Inferior parietal cortex (tissue), 1 donor: ENCODE measurements around the gene RAB28.
A peak's percentile ranks its signal among the peaks of the same experiment; 100 is the strongest.

Experiments used
- DNase-seq: peaks from one replicate; pipeline ENCODE4 v3.0.0-alpha.2; 2016; ENCODE audit errors: extremely low spot score

RAB28 gene

GRCh38 chr4:13509442-13509841, 25.3 kb upstream of the RAB28 start:
- DNase-seq = no peak

DNA sequence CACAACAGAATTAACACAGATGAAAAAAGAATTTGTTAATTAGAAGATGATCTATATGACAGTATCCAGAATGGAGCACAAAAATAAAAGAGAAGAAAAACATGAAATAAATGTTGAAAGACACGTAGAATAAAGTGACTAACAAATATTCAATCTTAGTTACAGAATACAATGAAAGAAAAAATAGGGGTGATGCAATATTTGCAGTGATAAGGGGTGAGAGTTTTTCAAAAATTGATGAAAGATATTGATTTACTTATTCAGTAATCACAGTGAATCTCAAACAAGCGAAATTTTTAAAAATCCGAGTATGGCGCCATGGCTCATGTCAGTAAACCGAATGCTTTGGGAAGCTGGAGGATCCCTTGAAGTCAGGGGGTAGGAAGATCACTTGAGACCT, 20.2 kb upstream of the RAB28 start:
- DNase-seq = no peak

- no peak for DNase-seq
Measured at GRCh38 chr4:13498469-13498868, 14.3 kb upstream of the RAB28 start.

- no peak for DNase-seq
Measured at GRCh38 chr4:13496605-13497004, 12.5 kb upstream of the RAB28 start.

- DNase-seq = no peak
Measured at GRCh38 chr4:13495753-13496152, 11.6 kb upstream of the RAB28 start.

DNA sequence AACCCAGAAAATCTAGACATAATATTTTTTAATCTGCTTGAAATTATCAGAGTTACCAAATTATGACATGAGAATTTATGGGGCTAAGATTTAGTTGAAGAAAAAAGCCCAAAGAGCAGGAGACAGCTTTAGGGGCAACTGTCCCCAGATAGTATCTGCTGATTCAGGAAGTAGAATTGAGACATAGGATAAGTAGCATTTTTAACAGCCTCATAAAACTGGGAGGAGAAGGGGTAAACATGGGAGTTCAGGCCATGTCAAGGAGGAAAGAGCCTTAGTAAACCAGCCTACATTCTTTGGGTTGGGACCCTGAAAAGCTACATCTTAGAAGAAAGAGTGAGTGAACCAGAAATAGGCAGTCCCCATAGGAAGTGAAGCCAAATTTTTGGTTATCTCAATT, 9.7 kb upstream of the RAB28 start:
- no peak for DNase-seq

- no peak for DNase-seq
Measured at GRCh38 chr4:13492747-13493146, 8.6 kb upstream of the RAB28 start.

DNA sequence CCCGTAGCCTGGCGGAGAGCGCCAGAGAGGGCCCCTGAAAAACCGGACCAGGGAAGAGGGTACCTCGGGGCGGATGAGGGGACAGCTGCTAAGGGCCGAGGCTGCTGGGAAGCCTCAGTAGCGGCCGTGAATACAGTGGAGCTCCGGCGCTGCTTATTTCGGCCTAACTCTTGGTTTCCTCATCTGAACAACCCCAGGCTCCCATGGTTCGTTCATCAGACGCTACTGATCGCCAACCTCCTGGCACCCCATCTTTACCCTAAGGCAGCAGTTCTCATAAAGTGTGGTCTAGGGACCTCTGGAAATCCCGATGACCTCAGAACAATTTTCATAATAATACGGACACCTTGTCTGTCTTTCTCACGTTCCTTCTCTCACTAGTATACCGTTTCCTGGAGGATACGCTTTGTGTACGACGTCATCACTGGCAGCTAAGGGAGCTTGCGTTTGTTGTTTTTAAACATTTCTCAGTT, 645 bp upstream of the RAB28 start:
- no peak for DNase-seq

- no peak for DNase-seq
Measured at GRCh38 chr4:13483768-13484121, 395 bp downstream of the RAB28 start.

GRCh38 chr4:13483136-13483767, 888 bp downstream of the RAB28 start:
- DNase-seq = peak; percentile 41

DNA sequence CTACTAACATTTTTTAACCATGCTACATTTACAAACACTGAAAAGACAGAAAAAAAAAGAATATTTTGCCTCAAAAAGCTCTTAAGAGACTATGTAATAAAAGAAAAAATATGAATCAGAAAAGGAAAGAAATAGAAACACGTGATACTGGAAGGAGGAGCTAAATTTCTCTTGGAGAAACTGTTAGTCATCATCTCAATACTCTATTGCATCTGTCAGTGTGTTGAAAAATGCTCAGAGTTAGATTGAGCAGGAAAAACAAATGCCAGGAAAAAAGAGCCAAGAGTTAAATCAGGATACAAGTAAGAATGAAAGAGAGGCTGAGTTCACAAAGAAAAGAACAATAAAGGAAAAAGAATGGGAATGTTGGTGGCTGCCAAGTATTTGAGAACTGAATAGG, 2.6 kb downstream of the RAB28 start:
- DNase-seq = no peak

DNA sequence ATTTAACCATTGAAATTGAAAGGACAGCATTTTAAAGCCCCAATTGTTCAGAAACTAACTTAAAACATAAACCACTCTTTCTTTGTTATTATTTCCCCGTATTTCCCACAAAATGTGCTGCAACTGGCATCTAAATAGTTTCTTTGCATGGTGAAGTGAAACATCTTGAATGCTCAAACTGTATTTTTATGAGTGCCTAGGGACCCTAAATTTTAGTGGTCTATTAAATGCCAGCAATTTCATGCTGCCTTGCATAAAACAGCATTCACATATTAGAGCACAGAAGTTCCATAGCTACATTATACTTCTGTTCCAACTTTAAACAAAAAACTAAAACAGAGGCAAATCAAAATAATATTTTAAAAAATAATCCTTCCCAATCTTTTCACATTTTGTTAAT, 5.4 kb downstream of the RAB28 start:
- DNase-seq = no peak

GRCh38 chr4:13478131-13478530, 6.0 kb downstream of the RAB28 start:
- DNase-seq = no peak

GRCh38 chr4:13476915-13477314, 7.2 kb downstream of the RAB28 start:
- DNase-seq = no peak

GRCh38 chr4:13476152-13476551, 8.0 kb downstream of the RAB28 start:
- DNase-seq = no peak

- no peak for DNase-seq
Measured at GRCh38 chr4:13471400-13471799, 12.7 kb downstream of the RAB28 start.

DNA sequence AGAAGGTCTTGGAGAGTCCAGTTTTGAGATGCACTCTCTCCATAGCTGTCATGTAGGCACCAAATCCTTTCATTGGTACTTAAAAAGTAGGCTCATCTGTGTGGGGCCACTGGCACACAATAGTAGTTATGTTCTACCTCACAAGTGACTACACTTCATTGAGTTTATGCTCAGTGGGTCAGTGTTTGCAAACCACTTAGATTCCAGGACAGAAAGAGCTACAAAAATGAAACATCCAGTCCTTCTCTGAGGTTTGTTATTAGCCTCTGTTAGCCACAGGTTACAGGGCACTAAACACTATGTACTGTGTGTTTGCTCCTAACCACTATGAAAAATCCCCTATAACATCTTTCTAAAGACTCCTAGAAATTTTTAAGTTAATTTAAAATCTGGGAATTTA, 13.8 kb downstream of the RAB28 start:
- DNase-seq = no peak

DNA sequence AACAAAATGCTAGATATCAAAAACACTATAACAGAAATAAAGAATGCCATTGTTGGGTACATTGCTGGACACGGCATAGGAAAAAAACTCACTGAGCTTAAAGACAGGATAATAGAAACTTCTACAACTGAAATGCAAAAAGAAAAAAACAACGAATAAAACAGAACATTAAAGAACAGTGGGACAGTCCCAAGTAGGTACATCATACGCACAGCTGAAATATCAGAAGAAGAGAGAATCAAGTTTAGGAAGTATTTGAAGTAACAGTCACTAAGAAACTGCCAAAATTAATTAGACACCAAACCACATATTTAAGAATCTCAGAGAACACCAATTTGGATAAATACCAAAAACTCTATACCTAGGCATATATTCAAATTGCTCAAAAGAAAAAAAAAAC, 19.2 kb downstream of the RAB28 start:
- no peak for DNase-seq

DNA sequence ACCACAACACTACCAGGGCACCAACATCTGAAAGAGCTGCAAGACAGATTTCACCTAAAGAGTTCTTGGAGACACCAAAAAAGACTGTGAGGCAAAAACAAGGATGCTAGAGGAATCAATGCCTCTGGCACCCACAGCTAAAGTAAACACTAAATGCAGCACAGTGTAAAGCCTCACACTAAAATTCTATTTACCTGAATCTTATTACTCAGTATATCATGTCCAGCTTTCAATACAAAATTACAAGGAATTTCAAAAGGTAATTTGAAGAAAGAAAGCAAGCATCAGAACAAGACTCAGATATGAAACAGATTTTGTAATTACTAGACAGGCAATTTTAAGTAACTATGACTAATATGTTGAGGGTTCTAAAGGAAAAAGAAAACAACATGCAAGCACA, 19.6 kb downstream of the RAB28 start:
- DNase-seq = no peak

GRCh38 chr4:13461191-13461905, 22.8 kb downstream of the RAB28 start:
- DNase-seq = no peak

- no peak for DNase-seq
Measured at GRCh38 chr4:13455411-13455810, 28.7 kb downstream of the RAB28 start.

GRCh38 chr4:13454786-13455185, 29.4 kb downstream of the RAB28 start:
- no peak for DNase-seq

DNA sequence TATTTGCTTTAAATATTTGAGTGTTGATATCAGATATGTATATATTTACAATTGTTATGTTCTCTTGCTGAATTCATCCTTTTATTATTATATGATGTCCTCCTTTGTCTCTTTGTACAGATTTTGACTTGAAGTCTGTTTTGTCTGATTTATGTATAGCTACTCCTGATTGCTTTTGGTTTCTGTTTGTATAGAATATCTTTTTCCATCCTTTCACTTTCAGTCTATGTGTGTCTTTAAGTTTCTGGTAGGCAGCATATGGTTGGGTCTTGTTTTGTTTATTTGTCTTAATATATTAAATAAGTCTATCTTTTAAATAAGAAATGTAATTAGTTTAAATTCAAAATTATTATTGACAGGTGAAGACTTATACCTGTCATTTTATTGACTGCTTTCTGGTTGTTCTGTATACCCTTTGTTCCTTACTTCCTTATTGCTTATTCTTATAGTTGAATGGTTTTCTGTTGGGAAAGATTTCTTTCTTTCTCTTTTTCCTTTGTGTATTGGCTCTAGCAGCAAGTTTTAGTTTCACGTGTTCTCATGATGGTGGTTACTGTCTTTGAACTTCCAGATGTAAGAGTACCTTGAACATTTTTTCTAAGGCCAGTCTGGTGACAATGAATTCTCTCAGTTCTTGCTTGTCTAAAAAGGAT, 31.1 kb downstream of the RAB28 start:
- no peak for DNase-seq
